ENCODE data around the gene MRPL19.
"Not testable (repeated sequence)": the region's sequence is repeated elsewhere in the genome, so short reads cannot be mapped to it uniquely, and the experiment has no call there.

DNA sequence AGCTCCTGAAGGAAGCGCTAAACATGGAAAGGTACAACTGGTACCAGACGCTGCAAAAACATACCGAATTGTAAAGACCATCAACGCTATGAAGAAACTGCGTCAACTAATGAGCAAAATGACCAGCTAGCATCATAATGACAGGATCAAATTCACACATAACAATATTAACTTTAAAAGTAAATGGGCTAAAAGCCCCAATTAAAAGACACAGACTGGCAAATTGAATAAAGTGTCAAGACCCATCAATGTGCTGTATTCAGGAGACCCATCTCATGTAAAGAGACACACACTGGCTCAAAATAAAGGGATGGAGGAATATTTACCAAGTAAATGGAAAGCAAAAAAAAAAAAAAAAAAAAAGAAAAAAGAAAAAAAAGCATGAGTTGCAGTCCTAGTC is 36.8 kb downstream of the MRPL19 start:
- TF ChIP-seq CTCF (optimal IDR thresholded peaks at IDR 0.05 in 1 of 3, IDR thresholded peaks at IDR 0.05 in 1 of 3, conservative IDR thresholded peaks at IDR 0.05 in 1 of 3; ENCODE audit: extremely low read depth in 1 of 3, insufficient read depth in 2 of 3, low read length in 3 of 3); EZH2 (IDR thresholded peaks at IDR 0.05; ENCODE audit: low read length): not testable (repeated sequence)
